Astrocyte (in vitro differentiated cells and primary cell): Measurements from ENCODE around the gene CPNE5.

ENCODE experiments used
- EZH2 ChIP-seq: IDR thresholded peaks from 2 replicates; pipeline ENCODE4 v1.6.1; 2012; ENCODE audit warnings: mild to moderate bottlenecking, low read length, inconsistent platforms; ENCODE audit not compliant: insufficient read depth
- TF ChIP-seq, protein P1 (sequence below): IDR thresholded peaks from 2 replicates; pipeline ENCODE4 v1.5.1; 2011; ENCODE audit warnings: low read depth, mild to moderate bottlenecking, inconsistent platforms, low read length, moderate library complexity; ENCODE audit not compliant: insufficient read depth

DNA sequence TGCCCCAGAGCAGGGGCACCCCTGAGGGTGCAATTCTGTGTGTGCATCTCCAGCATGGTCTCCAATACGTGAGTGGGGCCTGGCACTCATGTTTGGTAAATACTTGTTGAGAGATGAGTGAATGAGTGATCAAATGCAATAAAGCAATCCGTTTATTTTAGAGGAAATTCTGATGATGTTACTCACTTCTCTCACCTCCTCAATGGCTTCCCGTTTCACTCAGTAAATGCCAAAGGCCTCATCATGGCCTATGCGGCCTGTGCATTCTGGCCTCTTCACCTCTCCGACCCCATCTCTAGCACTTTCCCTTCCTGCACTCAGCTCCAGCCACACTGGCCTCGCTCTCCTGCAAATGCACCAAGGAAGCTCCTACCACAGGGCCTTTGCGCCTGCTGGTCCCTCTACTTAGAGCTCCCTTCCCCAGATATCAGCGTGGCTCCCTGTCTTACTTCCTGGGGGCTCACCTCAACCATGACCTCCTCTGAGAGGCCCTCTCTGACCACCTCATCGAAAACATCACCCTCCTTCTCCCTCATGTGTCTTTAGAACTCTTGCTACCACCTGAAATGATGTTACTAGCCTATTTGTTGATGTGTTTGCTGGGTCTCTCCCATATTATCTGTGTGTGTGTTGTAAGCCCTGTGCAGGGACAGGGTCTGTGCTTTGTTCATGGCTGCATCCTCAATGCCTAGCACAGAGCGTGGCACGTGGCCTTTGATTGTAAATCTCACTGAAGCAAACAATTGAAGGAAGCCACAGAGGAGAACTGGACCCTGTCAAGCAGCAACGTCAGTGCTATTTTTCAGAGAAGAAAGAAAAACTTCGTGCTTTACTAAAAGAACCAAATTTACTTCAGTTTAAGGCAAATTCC lies 99.1 kb downstream of the CPNE5 start:
- TF ChIP-seq, protein P1, sequence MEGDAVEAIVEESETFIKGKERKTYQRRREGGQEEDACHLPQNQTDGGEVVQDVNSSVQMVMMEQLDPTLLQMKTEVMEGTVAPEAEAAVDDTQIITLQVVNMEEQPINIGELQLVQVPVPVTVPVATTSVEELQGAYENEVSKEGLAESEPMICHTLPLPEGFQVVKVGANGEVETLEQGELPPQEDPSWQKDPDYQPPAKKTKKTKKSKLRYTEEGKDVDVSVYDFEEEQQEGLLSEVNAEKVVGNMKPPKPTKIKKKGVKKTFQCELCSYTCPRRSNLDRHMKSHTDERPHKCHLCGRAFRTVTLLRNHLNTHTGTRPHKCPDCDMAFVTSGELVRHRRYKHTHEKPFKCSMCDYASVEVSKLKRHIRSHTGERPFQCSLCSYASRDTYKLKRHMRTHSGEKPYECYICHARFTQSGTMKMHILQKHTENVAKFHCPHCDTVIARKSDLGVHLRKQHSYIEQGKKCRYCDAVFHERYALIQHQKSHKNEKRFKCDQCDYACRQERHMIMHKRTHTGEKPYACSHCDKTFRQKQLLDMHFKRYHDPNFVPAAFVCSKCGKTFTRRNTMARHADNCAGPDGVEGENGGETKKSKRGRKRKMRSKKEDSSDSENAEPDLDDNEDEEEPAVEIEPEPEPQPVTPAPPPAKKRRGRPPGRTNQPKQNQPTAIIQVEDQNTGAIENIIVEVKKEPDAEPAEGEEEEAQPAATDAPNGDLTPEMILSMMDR = no peak
- no peak for TF ChIP-seq EZH2
